ENCODE results near the gene RALBP1.

GRCh38 chr18:9558387-9559064, 83.2 kb downstream of the RALBP1 start:
- no peak for TF ChIP-seq CTCF (conservative IDR thresholded peaks at IDR 0.05; ENCODE audit: low read depth, low read length)
- TF ChIP-seq CEBPB (IDR thresholded peaks at IDR 0.05; ENCODE audit: low read depth, low read length) = no peak
